ENCODE measurements around the gene CCNB2.

- TF ChIP-seq CTCF (conservative IDR thresholded peaks at IDR 0.05 in 1 of 2, IDR thresholded peaks at IDR 0.05 in 1 of 2; ENCODE audit: low read depth in 1 of 2, low read length in 2 of 2) (no peak), EZH2 (IDR thresholded peaks at IDR 0.05; ENCODE audit: low read length, missing control alignments) (no peak)
Measured at GRCh38 chr15:59170295-59171066, 65.5 kb downstream of the CCNB2 start.
